Measurements from ENCODE around the gene EEF1AKMT3. TPM values are rescaled to one million over a fixed set of nuclear protein-coding genes. Genes with fewer than 3 reads are reported as not detected.

EEF1AKMT3 gene
- total RNA-seq, 1 donor from 2014 or later = 2.1 TPM

DNA sequence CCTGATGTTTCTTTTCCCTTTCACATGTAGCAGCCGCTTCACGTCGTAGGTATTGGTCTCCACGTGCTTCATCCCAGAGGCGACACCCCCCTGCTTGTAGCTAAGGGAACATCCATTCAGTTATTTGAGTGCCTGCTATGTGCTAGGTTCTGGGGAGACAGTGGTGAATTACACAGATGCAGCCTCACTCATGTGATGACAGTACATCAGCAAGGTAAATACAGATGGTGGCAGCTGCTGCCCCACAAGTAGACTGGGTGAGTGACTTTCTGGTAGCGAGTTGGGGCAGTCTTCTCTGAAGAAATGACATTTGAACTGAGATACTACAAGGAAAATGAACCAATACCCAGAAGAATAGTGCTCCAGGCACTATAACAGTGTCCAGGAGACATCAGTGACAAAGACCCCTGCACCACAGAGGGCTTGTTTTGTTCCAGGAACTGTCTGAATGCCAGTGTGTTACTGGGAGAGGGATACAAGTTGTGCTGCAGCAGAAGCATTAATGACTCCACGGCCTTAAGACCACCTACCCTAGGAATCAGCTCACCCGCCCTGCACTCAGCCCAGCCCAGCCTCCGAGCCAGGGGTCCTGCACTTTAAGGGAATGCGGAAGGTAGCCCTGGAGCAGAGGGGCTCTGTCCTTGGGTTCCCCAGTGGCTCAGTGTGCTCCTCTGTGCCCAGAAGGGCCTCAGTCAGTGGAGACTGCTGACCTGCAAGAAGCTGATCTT, 38.8 kb downstream of the EEF1AKMT3 start:
- Histone ChIP-seq H3K4me3 (no peak overlapping the region), H3K36me3 (peaks cover 39 to 58% of the 10 kb centered on the region in 2 donors), H3K27ac (no peak overlapping the region), H3K9me3 (no peaks in the 10 kb centered on the region), H3K27me3 (no peaks in the 10 kb centered on the region), H3K4me1 (peaks cover 0 to 4% of the 10 kb centered on the region in 2 donors)
- intact Hi-C loops (cut with DNase I) = no loop called here
- TF ChIP-seq, protein P1, sequence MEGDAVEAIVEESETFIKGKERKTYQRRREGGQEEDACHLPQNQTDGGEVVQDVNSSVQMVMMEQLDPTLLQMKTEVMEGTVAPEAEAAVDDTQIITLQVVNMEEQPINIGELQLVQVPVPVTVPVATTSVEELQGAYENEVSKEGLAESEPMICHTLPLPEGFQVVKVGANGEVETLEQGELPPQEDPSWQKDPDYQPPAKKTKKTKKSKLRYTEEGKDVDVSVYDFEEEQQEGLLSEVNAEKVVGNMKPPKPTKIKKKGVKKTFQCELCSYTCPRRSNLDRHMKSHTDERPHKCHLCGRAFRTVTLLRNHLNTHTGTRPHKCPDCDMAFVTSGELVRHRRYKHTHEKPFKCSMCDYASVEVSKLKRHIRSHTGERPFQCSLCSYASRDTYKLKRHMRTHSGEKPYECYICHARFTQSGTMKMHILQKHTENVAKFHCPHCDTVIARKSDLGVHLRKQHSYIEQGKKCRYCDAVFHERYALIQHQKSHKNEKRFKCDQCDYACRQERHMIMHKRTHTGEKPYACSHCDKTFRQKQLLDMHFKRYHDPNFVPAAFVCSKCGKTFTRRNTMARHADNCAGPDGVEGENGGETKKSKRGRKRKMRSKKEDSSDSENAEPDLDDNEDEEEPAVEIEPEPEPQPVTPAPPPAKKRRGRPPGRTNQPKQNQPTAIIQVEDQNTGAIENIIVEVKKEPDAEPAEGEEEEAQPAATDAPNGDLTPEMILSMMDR (IDR thresholded peaks at IDR 0.05) = no peak
- no peak for DNase-seq (ENCODE audit: low spot score in 2 of 2)

DNA sequence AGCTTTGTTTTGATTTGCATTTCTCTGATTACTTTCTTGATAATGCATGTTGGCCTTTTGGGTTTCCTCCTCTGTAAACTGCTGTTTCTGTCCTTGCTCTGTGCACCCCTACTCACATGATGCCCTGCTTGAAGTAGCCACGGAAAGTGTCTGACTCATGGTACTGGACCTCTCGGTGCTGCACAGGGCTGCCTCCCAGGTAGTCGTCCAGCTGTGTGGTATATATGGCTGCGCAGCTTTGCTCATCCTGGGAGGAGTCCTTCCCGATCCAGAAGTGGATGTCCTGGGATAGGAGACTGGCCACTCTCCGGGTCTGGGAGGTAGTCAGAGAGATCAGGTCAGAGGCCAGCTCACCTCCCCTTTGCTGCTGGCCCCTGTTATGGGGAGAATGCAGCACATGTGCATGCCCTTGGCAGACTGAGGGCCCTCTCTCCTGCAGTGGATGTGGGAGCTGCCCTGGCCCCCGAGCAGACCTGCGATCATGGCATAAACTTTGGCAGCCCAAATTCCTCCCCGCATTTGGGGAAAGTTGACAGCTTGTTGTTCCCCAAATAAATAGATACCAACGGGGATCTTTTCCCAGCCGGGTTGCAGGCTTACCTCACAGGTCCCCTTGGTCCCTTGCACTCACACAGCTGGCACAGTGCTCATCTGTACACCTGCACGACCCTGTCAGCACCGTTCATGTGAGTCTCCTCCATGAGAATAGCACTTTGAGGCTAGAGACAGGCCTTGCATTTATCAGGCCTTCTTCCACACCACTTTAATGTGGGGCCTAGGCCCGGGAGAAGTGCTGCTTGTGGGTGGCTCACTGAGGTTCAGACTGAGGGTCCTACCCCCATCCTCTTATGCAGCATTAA, 40.9 kb downstream of the EEF1AKMT3 start:
- TF ChIP-seq, protein P1 (IDR thresholded peaks at IDR 0.05) = no peak

DNA sequence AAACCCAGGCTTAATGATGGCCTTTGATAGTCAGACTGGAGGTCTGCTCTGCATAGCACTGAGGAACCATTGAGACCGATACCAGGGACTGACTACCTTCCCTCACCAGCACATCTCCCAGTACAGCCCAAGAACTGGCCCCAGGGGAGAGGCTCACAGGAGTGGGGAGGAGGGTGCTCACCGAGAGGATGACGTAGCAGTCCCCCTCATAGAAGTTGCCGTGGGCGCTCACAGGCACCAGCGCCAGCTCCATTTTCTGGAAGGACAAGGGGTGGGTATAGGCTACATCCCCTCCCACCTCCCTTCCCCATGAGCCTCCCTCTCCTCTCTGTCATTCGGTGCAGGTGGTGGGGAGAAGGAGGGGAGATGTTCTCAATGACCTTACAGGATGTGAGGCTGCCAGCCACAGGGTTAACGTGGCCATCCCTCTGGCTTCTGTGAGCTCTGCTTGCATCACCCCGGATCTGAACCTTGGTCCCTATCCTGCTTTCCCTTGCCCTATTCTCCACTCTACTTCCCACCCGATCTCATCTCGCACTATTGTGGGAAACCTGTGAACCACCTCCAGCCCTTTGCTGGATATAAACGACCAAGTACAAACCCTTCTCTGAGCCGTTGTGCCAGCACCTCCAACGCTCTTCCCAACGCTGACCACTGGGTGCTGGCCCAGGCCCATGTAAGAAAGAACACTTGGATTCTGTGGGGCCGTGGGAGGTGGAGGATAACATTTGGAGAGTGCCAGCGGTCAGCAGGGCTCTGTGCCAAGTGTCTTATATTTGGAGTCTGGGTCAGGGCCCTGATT, 41.8 kb downstream of the EEF1AKMT3 start:
- intact Hi-C loops (cut with DNase I) = no loop called here
- Histone ChIP-seq H3K27me3 (no peaks in the 10 kb centered on the region), H3K36me3 (peaks cover 23 to 41% of the 10 kb centered on the region in 2 donors), H3K4me1 (peaks cover 0 to 21% of the 10 kb centered on the region in 2 donors), H3K4me3 (no peak overlapping the region), H3K9me3 (no peaks in the 10 kb centered on the region), H3K27ac (no peak overlapping the region)
- peak in 1 of 2 donors; percentile 72 for DNase-seq (ENCODE audit: low spot score in 2 of 2)
- TF ChIP-seq, protein P1 (IDR thresholded peaks at IDR 0.05) = peak in 1 of 3 experiments; percentile 31

More for the DNA sequence above, 40.9 kb downstream of the EEF1AKMT3 start:
- no peak for DNase-seq (ENCODE audit: low spot score in 2 of 2)
- no peak overlapping the region for H3K27ac ChIP-seq
- peaks cover 27 to 40% of the 10 kb centered on the region in 2 donors for H3K36me3 ChIP-seq
- intact Hi-C loops (cut with DNase I) = no loop called here
- peaks cover 0 to 21% of the 10 kb centered on the region in 2 donors for H3K4me1 ChIP-seq
- no peaks in the 10 kb centered on the region for H3K9me3 ChIP-seq
- H3K4me3 ChIP-seq = no peak overlapping the region
- H3K27me3 ChIP-seq = no peaks in the 10 kb centered on the region

DNA sequence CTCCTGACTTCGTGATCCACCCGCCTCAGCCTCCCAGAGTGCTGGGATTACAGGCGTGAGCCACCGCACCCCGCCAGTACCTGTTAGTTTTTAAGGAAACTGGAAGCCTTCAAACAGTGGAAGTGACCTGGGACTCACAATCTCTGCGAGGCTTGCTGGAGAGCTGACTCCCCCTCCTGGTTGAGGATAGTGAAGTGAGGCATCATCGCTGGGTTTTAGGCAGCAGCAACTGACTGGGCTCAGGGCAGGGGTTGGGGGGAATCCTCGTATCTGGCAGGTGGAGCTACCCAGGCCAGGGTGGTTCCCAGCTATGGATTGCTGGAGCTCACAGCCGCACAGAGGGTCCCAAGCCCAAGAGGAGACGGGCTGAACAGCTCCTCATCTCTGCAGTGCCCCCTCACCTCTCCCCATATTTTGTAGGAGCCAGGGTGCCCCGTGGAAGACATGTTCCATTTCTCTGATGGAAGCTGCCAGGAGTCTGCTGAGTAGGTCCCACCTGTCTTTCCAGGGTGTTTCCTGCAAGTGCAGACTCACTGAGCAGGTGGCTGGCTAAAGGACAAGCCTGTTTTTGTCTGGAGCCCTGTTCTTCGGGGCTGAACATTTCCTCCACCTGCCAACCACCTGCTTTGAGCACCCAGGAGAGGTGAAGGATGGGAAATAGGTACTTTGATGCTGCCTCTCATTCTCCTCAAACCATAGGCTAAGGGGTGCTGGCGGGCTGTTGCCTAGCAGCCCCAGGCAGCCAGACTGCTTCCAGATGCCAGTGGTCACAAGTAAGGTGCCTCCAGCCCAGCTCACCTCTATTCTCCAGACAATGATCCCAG, 43.0 kb downstream of the EEF1AKMT3 start:
- intact Hi-C loops (cut with DNase I) = no loop called here
- Histone ChIP-seq H3K36me3 (peaks cover 21 to 35% of the 10 kb centered on the region in 2 donors), H3K27ac (no peak overlapping the region)

More for the DNA sequence above, 43.0 kb downstream of the EEF1AKMT3 start:
- Histone ChIP-seq H3K4me1 (peaks cover 0 to 21% of the 10 kb centered on the region in 2 donors), H3K9me3 (no peaks in the 10 kb centered on the region), H3K27me3 (no peaks in the 10 kb centered on the region), H3K4me3 (no peak overlapping the region)
- TF ChIP-seq, protein P1 (IDR thresholded peaks at IDR 0.05) = no peak
- no peak for DNase-seq (ENCODE audit: low spot score in 2 of 2)

Data from ascending aorta (tissue), 2 donors.